Upper lobe of left lung (tissue), 4 donors: Measurements from ENCODE around the gene TMCC1.
A peak's percentile ranks its signal among the peaks of the same experiment; 100 is the strongest.

Experiments used
- CTCF ChIP-seq, 6 experiments: fragments of 450-650 bp in 4 of 6; fragments of 200-600 bp in 2 of 6; sonication (generic) in 2 of 6; IDR thresholded peaks; one replicate each; pipeline ENCODE4 v1.5.1; 2016 to 2019; ENCODE audit warnings: antibody characterized with exemption in 6 of 6
- POLR2A ChIP-seq, 4 donors: fragments of 450-650 bp; IDR thresholded peaks; one replicate each; pipeline ENCODE4 v1.5.1; 2016 to 2017; ENCODE audit warnings: antibody characterized with exemption in 4 of 4, mild to moderate bottlenecking in 2 of 4
- POLR2AphosphoS5 ChIP-seq, 2 donors: sonication (generic); formaldehyde crosslinking; IDR thresholded peaks; one replicate each; pipeline ENCODE4 v1.5.1; 2017; ENCODE audit warnings: antibody characterized with exemption in 2 of 2

- TF ChIP-seq CTCF (IDR thresholded peaks at IDR 0.05), result peak; percentile 81 to 94 (median 86)
- TF ChIP-seq POLR2A (IDR thresholded peaks at IDR 0.05), result no peak
- no peak for TF ChIP-seq POLR2AphosphoS5 (IDR thresholded peaks at IDR 0.05)
Observed at GRCh38 chr3:129934234-129935123, 41.0 kb upstream of the TMCC1 start.
